ENCODE results near the gene TSPYL1. TPM values are rescaled to one million over a fixed set of nuclear protein-coding genes. Genes with fewer than 3 reads are reported as not detected.

The TSPYL1 gene
- polyA plus RNA-seq, 1 donor from 2014 or later, result 84.8 TPM

DNA sequence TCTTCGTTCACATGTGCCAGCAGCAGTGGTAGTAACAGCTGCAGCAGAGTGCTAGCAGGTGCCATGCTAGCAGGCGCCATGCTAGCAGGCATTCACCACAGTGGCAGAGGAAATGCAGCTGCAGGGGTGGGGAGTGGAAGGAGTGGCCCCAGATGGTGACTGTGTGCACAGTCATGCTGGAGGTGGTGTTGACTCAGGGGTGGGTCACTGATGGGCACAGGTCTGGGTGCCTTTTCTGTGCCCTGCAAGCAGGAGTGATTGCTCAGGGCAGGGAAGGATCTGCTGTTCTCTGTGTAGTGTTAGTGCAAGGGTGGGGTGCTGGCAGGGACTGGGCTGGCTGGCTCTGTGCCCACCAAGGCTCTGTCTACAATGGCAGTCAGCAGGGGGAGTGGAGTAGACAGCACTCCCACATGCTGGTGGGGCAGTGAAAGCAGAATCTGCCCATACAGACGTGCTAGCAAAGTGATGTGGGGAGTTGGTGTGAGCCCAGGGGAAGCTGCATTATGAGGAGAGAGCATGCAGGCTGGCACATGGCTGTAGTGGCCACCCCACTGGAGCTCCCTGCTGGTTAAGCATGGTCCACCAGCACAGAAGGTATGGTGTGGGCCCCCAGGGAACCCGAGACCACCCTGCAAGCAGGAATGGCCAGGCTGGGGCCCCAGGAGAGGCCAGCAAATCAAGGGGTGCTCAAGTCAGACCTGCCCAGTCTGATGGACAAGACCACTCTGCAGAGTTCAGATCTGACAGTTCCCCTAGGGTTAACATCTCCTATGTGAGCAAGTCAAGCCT, 14.5 kb downstream of the TSPYL1 start:
- peaks cover 14% of the 10 kb centered on the region for H3K79me2 ChIP-seq (replicated peaks; ENCODE audit: insufficient read depth, low read length)
- no peak overlapping the region for H3K4me3 ChIP-seq (ENCODE audit: low read length)
- no peaks in the 10 kb centered on the region for H3K9me3 ChIP-seq (ENCODE audit: low read length)
- H3K36me3 ChIP-seq (ENCODE audit: insufficient read depth, low read length), result no peaks in the 10 kb centered on the region
- no peaks in the 10 kb centered on the region for H4K20me1 ChIP-seq (ENCODE audit: insufficient read depth)
- H3K27ac ChIP-seq (ENCODE audit: low read length), result no peak overlapping the region
- TF ChIP-seq, protein P1, sequence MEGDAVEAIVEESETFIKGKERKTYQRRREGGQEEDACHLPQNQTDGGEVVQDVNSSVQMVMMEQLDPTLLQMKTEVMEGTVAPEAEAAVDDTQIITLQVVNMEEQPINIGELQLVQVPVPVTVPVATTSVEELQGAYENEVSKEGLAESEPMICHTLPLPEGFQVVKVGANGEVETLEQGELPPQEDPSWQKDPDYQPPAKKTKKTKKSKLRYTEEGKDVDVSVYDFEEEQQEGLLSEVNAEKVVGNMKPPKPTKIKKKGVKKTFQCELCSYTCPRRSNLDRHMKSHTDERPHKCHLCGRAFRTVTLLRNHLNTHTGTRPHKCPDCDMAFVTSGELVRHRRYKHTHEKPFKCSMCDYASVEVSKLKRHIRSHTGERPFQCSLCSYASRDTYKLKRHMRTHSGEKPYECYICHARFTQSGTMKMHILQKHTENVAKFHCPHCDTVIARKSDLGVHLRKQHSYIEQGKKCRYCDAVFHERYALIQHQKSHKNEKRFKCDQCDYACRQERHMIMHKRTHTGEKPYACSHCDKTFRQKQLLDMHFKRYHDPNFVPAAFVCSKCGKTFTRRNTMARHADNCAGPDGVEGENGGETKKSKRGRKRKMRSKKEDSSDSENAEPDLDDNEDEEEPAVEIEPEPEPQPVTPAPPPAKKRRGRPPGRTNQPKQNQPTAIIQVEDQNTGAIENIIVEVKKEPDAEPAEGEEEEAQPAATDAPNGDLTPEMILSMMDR (IDR thresholded peaks at IDR 0.05; ENCODE audit: poor library complexity, severe bottlenecking), result no peak
- TF ChIP-seq POLR2AphosphoS5 (IDR thresholded peaks at IDR 0.05) (no peak), TAF1 (IDR thresholded peaks at IDR 0.05; ENCODE audit: low read depth) (no peak), EP300 (conservative IDR thresholded peaks at IDR 0.05; ENCODE audit: poor library complexity, severe bottlenecking) (no peak), SMC3 (conservative IDR thresholded peaks at IDR 0.05; ENCODE audit: poor library complexity) (no peak), EZH2 (IDR thresholded peaks at IDR 0.05; ENCODE audit: borderline replicate concordance, insufficient read depth, low read length, poor library complexity, severe bottlenecking) (no peak), RAD21 (conservative IDR thresholded peaks at IDR 0.05) (no peak), MXI1 (conservative IDR thresholded peaks at IDR 0.05; ENCODE audit: poor library complexity, severe bottlenecking) (no peak)
- TF ChIP-seq, protein P2, sequence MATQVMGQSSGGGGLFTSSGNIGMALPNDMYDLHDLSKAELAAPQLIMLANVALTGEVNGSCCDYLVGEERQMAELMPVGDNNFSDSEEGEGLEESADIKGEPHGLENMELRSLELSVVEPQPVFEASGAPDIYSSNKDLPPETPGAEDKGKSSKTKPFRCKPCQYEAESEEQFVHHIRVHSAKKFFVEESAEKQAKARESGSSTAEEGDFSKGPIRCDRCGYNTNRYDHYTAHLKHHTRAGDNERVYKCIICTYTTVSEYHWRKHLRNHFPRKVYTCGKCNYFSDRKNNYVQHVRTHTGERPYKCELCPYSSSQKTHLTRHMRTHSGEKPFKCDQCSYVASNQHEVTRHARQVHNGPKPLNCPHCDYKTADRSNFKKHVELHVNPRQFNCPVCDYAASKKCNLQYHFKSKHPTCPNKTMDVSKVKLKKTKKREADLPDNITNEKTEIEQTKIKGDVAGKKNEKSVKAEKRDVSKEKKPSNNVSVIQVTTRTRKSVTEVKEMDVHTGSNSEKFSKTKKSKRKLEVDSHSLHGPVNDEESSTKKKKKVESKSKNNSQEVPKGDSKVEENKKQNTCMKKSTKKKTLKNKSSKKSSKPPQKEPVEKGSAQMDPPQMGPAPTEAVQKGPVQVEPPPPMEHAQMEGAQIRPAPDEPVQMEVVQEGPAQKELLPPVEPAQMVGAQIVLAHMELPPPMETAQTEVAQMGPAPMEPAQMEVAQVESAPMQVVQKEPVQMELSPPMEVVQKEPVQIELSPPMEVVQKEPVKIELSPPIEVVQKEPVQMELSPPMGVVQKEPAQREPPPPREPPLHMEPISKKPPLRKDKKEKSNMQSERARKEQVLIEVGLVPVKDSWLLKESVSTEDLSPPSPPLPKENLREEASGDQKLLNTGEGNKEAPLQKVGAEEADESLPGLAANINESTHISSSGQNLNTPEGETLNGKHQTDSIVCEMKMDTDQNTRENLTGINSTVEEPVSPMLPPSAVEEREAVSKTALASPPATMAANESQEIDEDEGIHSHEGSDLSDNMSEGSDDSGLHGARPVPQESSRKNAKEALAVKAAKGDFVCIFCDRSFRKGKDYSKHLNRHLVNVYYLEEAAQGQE (IDR thresholded peaks at IDR 0.05; ENCODE audit: borderline replicate concordance), result no peak
- no peak overlapping the region for H3K9ac ChIP-seq (ENCODE audit: low read length)
- no peaks in the 10 kb centered on the region for H3F3A ChIP-seq (ENCODE audit: insufficient read depth, low read length, poor library complexity, severe bottlenecking)
- no peak overlapping the region for H2AFZ ChIP-seq (ENCODE audit: low read depth, low read length)
- H3K9me2 ChIP-seq (ENCODE audit: insufficient read depth, low read length), result no peaks in the 10 kb centered on the region
- H3K4me2 ChIP-seq (ENCODE audit: low read length), result no peak overlapping the region
- H3K27me3 ChIP-seq (ENCODE audit: insufficient read depth, low read depth, low read length), result no peaks in the 10 kb centered on the region

DNA sequence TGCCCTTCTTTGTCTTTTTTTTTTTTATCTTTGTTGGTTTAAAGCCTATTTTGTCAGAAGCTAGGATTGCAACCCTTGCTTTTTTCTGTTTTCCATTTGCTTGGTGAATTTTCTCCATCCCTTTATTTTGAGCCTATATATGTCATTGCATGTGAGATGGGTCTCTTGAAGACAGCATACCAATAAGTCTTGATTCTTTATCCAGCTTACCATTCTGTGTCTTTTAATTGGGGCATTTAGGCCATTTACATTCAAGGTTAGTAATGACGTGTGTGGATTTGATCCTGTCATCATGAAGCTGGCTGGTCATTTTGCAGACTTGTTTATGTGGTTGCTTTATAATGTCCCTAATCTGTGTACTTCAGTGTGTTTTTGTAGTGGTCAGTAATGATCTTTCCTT, 16.4 kb downstream of the TSPYL1 start:
- no peak overlapping the region for H3K4me2 ChIP-seq (ENCODE audit: low read length)

More for the DNA sequence above, 16.4 kb downstream of the TSPYL1 start:
- H3K27me3 ChIP-seq (ENCODE audit: insufficient read depth, low read depth, low read length), result no peaks in the 10 kb centered on the region
- no peaks in the 10 kb centered on the region for H3K9me2 ChIP-seq (ENCODE audit: insufficient read depth, low read length)
- H4K20me1 ChIP-seq (ENCODE audit: insufficient read depth), result no peaks in the 10 kb centered on the region
- no peaks in the 10 kb centered on the region for H3F3A ChIP-seq (ENCODE audit: insufficient read depth, low read length, poor library complexity, severe bottlenecking)
- peaks cover 14% of the 10 kb centered on the region for H3K79me2 ChIP-seq (replicated peaks; ENCODE audit: insufficient read depth, low read length)
- H3K4me3 ChIP-seq (ENCODE audit: low read length), result no peak overlapping the region
- no peak for TF ChIP-seq POLR2AphosphoS5 (IDR thresholded peaks at IDR 0.05)
- TF ChIP-seq EZH2 (IDR thresholded peaks at IDR 0.05; ENCODE audit: borderline replicate concordance, insufficient read depth, low read length, poor library complexity, severe bottlenecking), result no peak
- no peak for TF ChIP-seq MXI1 (conservative IDR thresholded peaks at IDR 0.05; ENCODE audit: poor library complexity, severe bottlenecking)
- TF ChIP-seq EP300 (conservative IDR thresholded peaks at IDR 0.05; ENCODE audit: poor library complexity, severe bottlenecking), result no peak
- TF ChIP-seq, protein P1 (IDR thresholded peaks at IDR 0.05; ENCODE audit: poor library complexity, severe bottlenecking), result no peak
- TF ChIP-seq, protein P2 (IDR thresholded peaks at IDR 0.05; ENCODE audit: borderline replicate concordance), result no peak
- no peak for TF ChIP-seq SMC3 (conservative IDR thresholded peaks at IDR 0.05; ENCODE audit: poor library complexity)
- no peak for TF ChIP-seq TAF1 (IDR thresholded peaks at IDR 0.05; ENCODE audit: low read depth)
- no peak for TF ChIP-seq RAD21 (conservative IDR thresholded peaks at IDR 0.05)
- no peak overlapping the region for H3K27ac ChIP-seq (ENCODE audit: low read length)
- H2AFZ ChIP-seq (ENCODE audit: low read depth, low read length), result no peak overlapping the region
- H3K36me3 ChIP-seq (ENCODE audit: insufficient read depth, low read length), result no peaks in the 10 kb centered on the region
- H3K9me3 ChIP-seq (ENCODE audit: low read length), result no peaks in the 10 kb centered on the region
- no peak overlapping the region for H3K9ac ChIP-seq (ENCODE audit: low read length)
